ENCODE results near the gene DCLK1. TPM values are rescaled to one million over a fixed set of nuclear protein-coding genes. Genes with fewer than 3 reads are reported as not detected.

DCLK1 gene
- total RNA-seq, 2 donors from 2014 or later = not detected

GRCh38 chr13:36031490-36031889, 99.7 kb downstream of the DCLK1 start:
- DNase-seq (no peak), ATAC-seq (no peak)
- no peaks in the 10 kb centered on the region for H3K27me3 Mint-ChIP-seq
- H3K36me3 Mint-ChIP-seq (ENCODE audit: low read depth) = no peaks in the 10 kb centered on the region
- no peaks in the 10 kb centered on the region for H3K4me1 Mint-ChIP-seq
- H3K27ac Mint-ChIP-seq = no peak overlapping the region
- no peak overlapping the region for H3K4me3 Mint-ChIP-seq
- no peaks in the 10 kb centered on the region for H3K9me3 ChIP-seq (ENCODE audit: control insufficient read depth, low read length, poor library complexity, severe bottlenecking)

GRCh38 chr13:36030670-36031331, 100.4 kb downstream of the DCLK1 start:
- ATAC-seq = no peak
- Mint-ChIP-seq H3K4me3 (no peak overlapping the region), H3K27me3 (no peaks in the 10 kb centered on the region), H3K36me3 (ENCODE audit: low read depth) (no peaks in the 10 kb centered on the region), H3K27ac (no peak overlapping the region), H3K4me1 (no peaks in the 10 kb centered on the region)
- H3K9me3 ChIP-seq (ENCODE audit: control insufficient read depth, low read length, poor library complexity, severe bottlenecking) = no peaks in the 10 kb centered on the region
- no peak for DNase-seq

- no peak overlapping the region for H3K4me3 Mint-ChIP-seq
- no peaks in the 10 kb centered on the region for H3K4me1 Mint-ChIP-seq
- DNase-seq (no peak), ATAC-seq (no peak)
- no peaks in the 10 kb centered on the region for H3K36me3 Mint-ChIP-seq (ENCODE audit: low read depth)
- no peaks in the 10 kb centered on the region for H3K27me3 Mint-ChIP-seq
- no peak overlapping the region for H3K27ac Mint-ChIP-seq
- H3K9me3 ChIP-seq (ENCODE audit: control insufficient read depth, low read length, poor library complexity, severe bottlenecking) = no peaks in the 10 kb centered on the region
Observed at GRCh38 chr13:36029166-36029565, 102.0 kb downstream of the DCLK1 start.

- no peaks in the 10 kb centered on the region for H3K36me3 Mint-ChIP-seq (ENCODE audit: low read depth)
- ATAC-seq (no peak), DNase-seq (no peak)
- no peaks in the 10 kb centered on the region for H3K9me3 ChIP-seq (ENCODE audit: control insufficient read depth, low read length, poor library complexity, severe bottlenecking)
- no peak overlapping the region for H3K4me3 Mint-ChIP-seq
- H3K27me3 Mint-ChIP-seq = no peaks in the 10 kb centered on the region
- H3K4me1 Mint-ChIP-seq = no peaks in the 10 kb centered on the region
- no peak overlapping the region for H3K27ac Mint-ChIP-seq
Observed at GRCh38 chr13:36028359-36029025, 102.7 kb downstream of the DCLK1 start.

GRCh38 chr13:36026531-36026930, 104.7 kb downstream of the DCLK1 start:
- Mint-ChIP-seq H3K4me1 (no peaks in the 10 kb centered on the region), H3K27me3 (no peaks in the 10 kb centered on the region), H3K27ac (no peak overlapping the region), H3K36me3 (ENCODE audit: low read depth) (no peaks in the 10 kb centered on the region), H3K4me3 (no peak overlapping the region)
- H3K9me3 ChIP-seq (ENCODE audit: control insufficient read depth, low read length, poor library complexity, severe bottlenecking) = no peaks in the 10 kb centered on the region
- DNase-seq = no peak
- ATAC-seq = no peak

GRCh38 chr13:36014763-36015162, 116.4 kb downstream of the DCLK1 start:
- no peaks in the 10 kb centered on the region for H3K27me3 Mint-ChIP-seq
- H3K4me1 Mint-ChIP-seq = no peaks in the 10 kb centered on the region
- H3K4me3 Mint-ChIP-seq = no peak overlapping the region
- no peak overlapping the region for H3K27ac Mint-ChIP-seq
- no peak for ATAC-seq
- no peaks in the 10 kb centered on the region for H3K36me3 Mint-ChIP-seq (ENCODE audit: low read depth)
- DNase-seq = no peak
- H3K9me3 ChIP-seq (ENCODE audit: control insufficient read depth, low read length, poor library complexity, severe bottlenecking) = no peaks in the 10 kb centered on the region

- no peak for ATAC-seq
- Mint-ChIP-seq H3K4me1 (no peaks in the 10 kb centered on the region), H3K36me3 (ENCODE audit: low read depth) (no peaks in the 10 kb centered on the region), H3K27me3 (peaks cover 7% of the 10 kb centered on the region), H3K4me3 (no peak overlapping the region), H3K27ac (no peak overlapping the region)
- H3K9me3 ChIP-seq (ENCODE audit: control insufficient read depth, low read length, poor library complexity, severe bottlenecking) = no peaks in the 10 kb centered on the region
- DNase-seq = no peak
Observed at GRCh38 chr13:36006894-36007675, 124.1 kb downstream of the DCLK1 start.

GRCh38 chr13:36006347-36006746, 124.8 kb downstream of the DCLK1 start:
- no peaks in the 10 kb centered on the region for H3K36me3 Mint-ChIP-seq (ENCODE audit: low read depth)
- no peak overlapping the region for H3K27ac Mint-ChIP-seq
- no peaks in the 10 kb centered on the region for H3K9me3 ChIP-seq (ENCODE audit: control insufficient read depth, low read length, poor library complexity, severe bottlenecking)
- ATAC-seq = no peak
- DNase-seq = no peak
- H3K4me1 Mint-ChIP-seq = no peaks in the 10 kb centered on the region
- peaks cover 7% of the 10 kb centered on the region for H3K27me3 Mint-ChIP-seq
- H3K4me3 Mint-ChIP-seq = no peak overlapping the region

- DNase-seq (no peak), ATAC-seq (no peak)
- no peaks in the 10 kb centered on the region for H3K9me3 ChIP-seq (ENCODE audit: control insufficient read depth, low read length, poor library complexity, severe bottlenecking)
- H3K4me3 Mint-ChIP-seq = no peak overlapping the region
- H3K27ac Mint-ChIP-seq = no peak overlapping the region
- H3K36me3 Mint-ChIP-seq (ENCODE audit: low read depth) = no peaks in the 10 kb centered on the region
- H3K27me3 Mint-ChIP-seq = peaks cover 7% of the 10 kb centered on the region
- no peaks in the 10 kb centered on the region for H3K4me1 Mint-ChIP-seq
Observed at GRCh38 chr13:36001561-36001960, 129.6 kb downstream of the DCLK1 start.

GRCh38 chr13:36000028-36000427, 131.2 kb downstream of the DCLK1 start:
- DNase-seq = no peak
- H3K27me3 Mint-ChIP-seq = peaks cover 7% of the 10 kb centered on the region
- no peak for ATAC-seq
- H3K9me3 ChIP-seq (ENCODE audit: control insufficient read depth, low read length, poor library complexity, severe bottlenecking) = no peaks in the 10 kb centered on the region
- no peak overlapping the region for H3K27ac Mint-ChIP-seq
- no peaks in the 10 kb centered on the region for H3K36me3 Mint-ChIP-seq (ENCODE audit: low read depth)
- no peaks in the 10 kb centered on the region for H3K4me1 Mint-ChIP-seq
- no peak overlapping the region for H3K4me3 Mint-ChIP-seq

- Mint-ChIP-seq H3K4me1 (no peaks in the 10 kb centered on the region), H3K27ac (no peak overlapping the region), H3K4me3 (no peak overlapping the region), H3K36me3 (ENCODE audit: low read depth) (no peaks in the 10 kb centered on the region), H3K27me3 (no peaks in the 10 kb centered on the region)
- no peaks in the 10 kb centered on the region for H3K9me3 ChIP-seq (ENCODE audit: control insufficient read depth, low read length, poor library complexity, severe bottlenecking)
- no peak for DNase-seq
- ATAC-seq = no peak
Observed at GRCh38 chr13:35996360-35996759, 134.8 kb downstream of the DCLK1 start.

- Mint-ChIP-seq H3K4me1 (no peaks in the 10 kb centered on the region), H3K27me3 (no peaks in the 10 kb centered on the region), H3K4me3 (no peak overlapping the region), H3K27ac (no peak overlapping the region), H3K36me3 (ENCODE audit: low read depth) (no peaks in the 10 kb centered on the region)
- ATAC-seq = no peak
- DNase-seq = no peak
- no peaks in the 10 kb centered on the region for H3K9me3 ChIP-seq (ENCODE audit: control insufficient read depth, low read length, poor library complexity, severe bottlenecking)
Observed at GRCh38 chr13:35995136-35995535, 136.0 kb downstream of the DCLK1 start.

GRCh38 chr13:35994131-35994966, 136.8 kb downstream of the DCLK1 start:
- Mint-ChIP-seq H3K27me3 (no peaks in the 10 kb centered on the region), H3K27ac (no peak overlapping the region), H3K36me3 (ENCODE audit: low read depth) (no peaks in the 10 kb centered on the region), H3K4me3 (no peak overlapping the region), H3K4me1 (no peaks in the 10 kb centered on the region)
- no peak for DNase-seq
- no peak for ATAC-seq
- H3K9me3 ChIP-seq (ENCODE audit: control insufficient read depth, low read length, poor library complexity, severe bottlenecking) = no peaks in the 10 kb centered on the region

All from T-helper 17 cell (primary cell).